NCI-H1436 (cell line): ENCODE data around the gene PCMT1.
"Not testable (repeated sequence)": the region's sequence is repeated elsewhere in the genome, so short reads cannot be mapped to it uniquely, and the experiment has no call there.

ENCODE experiments used
- DNase-seq: peaks from one replicate; lab custom pipeline; 2025; lab: John Stamatoyannopoulos, UW

PCMT1 gene

DNA sequence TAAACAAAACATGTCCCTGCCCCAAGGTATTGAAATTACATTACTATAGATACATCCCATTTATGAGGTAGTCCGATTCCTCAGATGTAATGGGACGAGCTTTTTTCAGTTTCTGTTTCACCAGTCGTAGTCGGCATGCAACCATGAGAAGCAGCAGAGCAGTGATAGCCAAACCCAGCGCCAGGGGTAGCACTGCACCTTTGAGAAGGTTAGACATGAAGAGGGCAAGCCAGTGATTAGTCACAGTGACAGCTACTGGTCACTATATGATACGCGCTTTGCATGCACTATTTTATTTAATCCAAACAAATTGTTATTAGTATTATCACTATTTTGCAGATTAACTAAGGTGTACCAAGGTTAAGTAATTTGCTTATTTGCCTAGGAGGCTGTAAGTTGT is 71.0 kb downstream of the PCMT1 start:
- DNase-seq = no peak

DNA sequence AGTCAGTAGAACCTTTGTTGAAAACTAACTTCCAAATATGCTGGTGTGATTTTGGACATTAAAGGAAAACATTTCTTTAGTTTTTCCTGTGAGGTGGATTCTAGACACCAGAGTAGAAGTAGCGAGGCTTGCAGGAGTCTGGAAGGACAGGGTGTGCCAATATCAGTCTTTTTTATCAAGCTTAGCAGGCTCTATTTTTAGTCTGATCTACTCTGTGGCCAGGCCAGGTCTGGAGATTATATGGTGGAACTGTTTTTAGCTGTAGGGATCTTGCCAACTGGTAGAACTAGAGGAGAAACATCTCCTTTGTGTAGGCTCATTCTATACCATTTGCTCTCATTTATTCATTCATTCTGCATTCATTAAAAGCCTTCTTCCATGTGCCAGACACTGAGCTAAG is 72.0 kb downstream of the PCMT1 start:
- DNase-seq = no peak

DNA sequence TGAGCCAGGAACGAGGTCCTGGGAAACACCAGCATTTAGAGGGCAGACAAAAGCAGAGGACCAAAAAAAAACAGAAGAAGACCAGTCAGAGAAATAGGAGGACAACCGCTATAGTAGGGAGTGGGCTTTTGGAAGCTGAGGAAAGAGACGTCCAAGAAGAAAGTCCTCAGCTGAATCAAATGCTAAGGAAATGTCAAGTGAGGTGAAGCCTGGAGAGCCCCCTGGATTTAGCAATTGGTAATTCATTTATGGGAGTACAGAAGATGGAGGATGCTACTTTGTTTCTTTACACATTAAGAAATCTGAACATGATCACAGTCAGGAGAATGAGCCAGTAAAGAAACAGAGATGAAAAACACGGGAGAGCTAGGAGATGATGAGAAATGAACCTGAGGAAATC is 73.5 kb downstream of the PCMT1 start:
- no peak for DNase-seq

DNA sequence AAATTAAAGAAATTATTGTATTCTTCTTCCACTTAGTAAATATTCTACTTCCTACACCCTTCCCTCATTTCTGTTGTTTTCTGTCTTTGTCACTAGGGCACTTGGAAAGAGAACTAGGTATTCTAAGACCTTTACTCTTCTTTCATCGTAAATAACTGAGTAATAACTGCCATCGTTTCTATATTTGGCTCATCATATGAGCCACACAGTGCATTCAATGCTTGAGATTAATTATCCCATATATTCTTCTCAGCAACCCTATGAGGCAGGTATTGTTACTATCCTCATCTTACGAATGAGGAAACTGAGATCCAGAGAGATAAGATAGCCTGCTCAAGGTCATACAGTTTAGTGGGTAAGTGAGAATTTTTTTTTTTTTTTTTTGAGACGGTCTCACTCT is 75.8 kb downstream of the PCMT1 start:
- DNase-seq = no peak

DNA sequence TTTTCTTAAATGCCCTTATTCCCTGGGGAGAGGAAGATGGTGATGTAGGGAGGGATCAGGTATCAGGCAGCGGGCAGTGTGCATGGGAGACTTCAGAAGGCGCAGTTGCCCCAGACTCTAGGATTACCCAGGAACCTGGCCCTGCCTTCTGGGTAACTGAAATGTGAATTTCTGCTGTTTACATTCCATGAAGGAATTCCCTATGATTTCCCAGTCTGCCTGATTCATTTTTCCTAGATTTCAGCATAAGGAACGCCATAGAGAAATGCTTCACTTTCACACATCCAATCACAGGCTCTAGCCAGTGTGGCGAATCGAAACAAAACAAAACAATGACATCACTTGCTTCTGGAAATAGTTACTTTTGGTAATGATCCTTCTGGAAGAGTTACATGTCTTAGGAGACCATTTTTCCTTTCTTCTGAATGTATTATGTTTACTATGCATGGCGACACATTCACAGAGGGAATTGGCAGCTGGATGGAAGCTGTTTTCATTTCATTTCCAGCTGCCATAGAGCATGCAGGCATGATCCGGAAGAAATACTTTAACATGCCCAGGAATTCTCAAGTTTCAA is 81.3 kb downstream of the PCMT1 start:
- no peak for DNase-seq

DNA sequence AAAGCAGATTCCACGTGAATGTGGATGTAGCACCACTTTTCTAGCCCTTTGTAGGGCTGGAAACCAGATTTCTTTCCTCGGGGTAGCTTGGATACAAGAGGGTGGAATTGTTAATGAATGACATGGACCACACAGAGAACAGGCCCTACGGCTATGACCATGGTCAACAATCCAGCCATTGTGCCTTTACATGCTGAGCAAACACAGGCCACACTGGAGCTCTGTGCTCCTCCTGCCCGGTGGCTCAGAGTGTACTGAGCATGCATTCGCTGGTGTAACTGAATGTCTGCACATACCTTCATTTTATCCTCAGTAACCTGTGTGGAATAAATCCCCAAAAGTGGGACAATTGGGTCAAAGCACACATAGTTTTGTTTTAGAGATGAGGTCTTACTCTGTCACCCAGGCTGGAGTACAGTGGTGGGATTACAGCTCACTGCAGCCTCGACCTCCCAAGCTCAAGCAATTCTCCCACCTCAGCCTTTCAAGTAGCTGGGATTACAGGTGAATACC is 81.8 kb downstream of the PCMT1 start:
- DNase-seq = no peak

DNA sequence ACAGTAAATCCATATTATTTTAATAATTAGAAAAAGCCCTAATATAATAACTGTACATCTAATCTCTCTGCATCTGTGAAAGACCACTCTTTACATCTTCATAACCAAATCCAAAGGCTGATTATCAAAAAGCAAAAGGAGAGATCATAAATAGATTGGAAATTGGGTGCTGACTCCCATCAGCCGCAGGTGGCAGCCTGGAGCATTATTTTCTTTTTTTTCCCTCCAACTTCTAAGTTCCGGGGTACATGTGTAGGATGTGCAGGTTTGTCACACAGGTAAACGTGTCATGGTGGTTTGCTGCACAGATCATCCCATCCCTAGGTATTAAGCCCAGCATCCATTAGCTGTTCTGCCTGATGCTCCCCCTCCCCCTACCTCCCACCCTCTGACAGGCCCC is 84.1 kb downstream of the PCMT1 start:
- DNase-seq = no peak

DNA sequence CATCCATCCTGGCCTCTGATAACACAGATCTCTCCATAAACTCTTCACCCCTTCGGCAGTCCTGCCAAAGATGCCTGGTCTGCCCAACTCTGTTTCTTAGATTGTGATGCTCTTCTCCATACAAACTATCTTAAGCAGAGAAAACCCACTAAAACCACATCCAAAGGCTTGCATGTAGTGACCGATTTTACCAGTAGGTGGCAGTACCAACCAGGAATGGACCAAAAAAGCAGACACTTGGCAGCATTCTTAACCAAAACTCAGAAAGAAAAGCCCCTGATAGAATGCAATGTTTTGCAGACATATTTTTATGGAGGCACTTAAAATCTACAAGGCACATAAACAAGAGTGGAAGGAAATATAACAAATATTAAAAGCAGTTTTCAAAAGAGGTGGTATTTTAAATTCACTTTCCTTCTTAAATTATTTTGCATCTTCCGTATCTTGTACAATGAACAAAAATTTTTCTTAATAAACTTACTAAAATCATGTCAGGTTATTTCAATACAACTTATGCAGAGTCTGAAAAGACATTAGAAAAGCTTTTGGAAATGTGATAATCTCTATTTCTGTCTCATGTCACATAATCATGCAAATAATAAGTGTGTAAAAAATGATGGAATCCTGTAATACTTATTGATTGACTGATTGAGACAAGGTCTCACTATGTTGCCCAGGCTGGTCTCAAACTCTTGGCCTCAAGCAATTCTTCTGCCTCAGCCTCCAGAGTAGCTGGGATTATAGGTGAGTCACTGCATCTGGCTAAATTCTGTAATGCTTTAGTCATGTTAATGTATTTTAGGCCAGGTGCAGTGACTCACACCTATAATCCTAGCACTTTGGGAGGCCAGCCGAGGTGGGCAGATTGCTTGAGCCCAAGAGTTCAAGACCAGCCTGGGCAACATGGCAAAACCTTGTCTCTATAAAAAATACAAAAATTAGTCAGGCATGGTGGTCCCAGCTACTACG is 85.3 kb downstream of the PCMT1 start:
- DNase-seq = no peak

DNA sequence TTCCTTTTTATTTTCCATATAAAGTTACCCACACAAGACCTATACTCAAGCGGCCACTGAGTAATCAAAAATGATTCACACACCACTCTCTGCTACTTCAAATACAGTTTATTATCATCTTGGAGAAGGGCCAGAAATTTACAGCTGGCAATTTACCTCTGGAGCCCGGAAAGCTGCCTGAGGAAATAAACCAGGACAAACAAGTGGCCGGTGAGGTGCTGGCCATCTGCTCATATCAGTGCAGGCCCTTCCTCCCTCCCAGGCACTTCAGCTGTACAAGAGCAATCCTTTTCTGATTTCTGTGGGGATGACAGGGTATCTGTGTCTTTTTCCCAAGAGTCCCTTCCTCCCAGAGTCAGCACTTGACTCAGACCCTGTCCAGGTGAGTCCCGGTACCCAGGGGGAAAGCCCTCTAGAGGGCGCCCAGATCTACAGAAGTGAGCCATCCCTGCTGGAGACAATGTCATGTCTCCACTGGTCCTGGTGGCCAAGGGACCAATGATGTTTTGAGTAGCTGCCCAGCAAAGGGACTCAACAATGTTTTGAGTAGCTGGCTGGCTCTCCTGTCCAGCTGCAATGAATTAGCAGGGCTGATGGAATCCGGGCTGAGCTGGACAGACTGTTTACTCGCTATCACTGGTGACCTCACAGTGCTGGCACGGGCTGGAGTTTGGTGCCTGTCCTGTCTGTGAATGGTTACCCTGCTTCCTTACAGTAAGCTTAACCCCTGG is 91.0 kb downstream of the PCMT1 start:
- DNase-seq = peak; percentile 23

DNA sequence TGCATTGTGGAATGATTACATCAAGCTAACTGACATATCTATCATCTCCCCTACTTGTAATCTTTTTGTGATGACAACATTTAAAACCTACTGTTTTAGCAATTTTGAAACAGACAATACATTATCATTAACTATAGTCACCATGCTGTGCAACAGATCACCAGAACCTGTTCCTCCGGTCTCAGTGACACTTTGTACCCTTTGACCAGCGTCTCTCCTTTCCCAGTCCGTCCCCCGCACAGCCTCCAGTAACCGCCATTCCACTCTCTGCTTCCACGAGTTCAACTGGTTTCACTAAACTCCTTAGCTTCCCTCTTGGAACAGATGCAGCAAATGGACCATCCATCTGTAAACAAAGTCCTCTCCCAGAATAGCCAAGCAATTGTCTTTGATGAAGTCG is 92.8 kb downstream of the PCMT1 start:
- DNase-seq = no peak

DNA sequence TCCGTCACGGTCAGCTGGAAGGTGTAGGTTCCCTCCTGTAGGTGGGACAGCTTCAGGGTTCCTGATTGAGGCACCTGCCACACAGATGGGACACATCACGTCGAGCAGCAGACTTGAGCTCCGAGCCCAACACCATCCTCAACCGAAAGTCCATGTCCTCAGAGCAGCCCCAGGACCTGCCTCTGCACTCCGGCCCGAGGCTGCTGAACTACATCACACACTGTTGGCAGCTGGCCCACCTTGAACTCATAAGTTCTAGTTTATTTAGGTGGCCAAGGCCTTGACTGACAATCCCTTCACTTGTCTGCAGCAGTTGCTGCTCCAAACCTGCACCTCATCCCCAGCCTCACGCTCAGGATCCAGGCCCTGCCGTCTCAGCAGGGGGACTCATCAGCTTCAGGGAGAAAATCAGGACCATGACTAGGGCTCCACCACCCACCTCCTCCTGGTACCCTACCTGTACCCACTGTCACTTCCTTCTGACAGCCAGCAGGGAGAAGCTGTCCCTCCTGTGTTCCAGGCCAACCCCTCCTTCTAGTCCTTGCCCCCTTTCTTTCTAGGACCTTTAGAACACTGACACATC is 93.6 kb downstream of the PCMT1 start:
- DNase-seq = no peak

DNA sequence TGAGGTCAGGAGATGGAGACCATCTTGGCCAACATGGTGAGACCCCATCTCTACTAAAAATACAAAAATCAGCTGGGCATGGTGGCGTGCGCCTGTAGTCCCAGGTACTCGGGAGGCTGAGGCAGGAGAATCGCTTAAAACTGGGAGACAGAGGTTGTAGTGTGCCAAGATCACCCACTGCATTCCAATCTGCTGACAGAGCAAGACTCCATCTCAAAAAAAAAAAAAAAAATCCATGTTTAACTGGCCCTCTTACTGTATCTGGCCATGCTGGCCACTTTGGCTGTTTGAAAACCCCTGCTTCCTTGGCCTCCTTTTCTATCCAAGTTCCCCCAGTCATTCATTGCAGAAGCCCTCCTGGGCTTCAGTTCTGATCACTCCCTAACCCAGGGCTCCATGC is 94.5 kb downstream of the PCMT1 start:
- DNase-seq = not testable (repeated sequence)

DNA sequence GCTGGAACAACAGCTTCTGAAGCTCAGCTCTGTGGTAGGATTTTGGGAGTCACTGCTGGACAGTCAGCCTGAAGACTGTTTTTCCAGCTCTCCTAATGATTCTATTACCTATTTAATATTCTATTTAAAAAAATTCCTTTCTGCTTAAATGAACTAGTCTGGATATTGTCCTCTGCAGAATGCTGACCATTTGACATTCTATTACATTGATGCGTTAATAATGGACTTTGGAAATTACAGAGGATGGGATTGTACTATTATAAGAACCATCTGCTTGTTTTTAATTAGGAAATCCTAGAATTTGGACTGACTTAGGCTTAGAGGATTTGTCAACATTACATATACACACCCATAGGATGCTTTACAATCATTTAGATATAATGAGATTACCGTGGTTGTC is 94.9 kb downstream of the PCMT1 start:
- no peak for DNase-seq

DNA sequence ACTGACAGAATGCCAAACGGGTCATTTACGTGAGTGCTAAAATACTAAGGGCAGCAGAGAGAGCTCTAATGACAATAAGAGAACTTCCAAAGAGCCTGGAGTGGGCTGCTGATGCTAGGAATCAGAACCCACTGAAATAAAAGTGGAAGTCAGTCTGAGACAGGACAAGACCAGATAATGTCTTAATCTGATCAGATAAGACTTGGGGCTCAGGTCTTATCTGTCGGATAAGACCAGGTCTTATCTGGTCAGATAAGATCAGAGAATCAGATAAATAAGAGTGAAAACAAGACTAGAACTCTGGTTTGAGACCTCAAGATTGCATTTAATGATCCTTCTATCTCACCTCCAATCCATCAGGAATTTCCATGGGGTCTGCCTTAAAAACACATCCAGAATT is 96.0 kb downstream of the PCMT1 start:
- DNase-seq = no peak

DNA sequence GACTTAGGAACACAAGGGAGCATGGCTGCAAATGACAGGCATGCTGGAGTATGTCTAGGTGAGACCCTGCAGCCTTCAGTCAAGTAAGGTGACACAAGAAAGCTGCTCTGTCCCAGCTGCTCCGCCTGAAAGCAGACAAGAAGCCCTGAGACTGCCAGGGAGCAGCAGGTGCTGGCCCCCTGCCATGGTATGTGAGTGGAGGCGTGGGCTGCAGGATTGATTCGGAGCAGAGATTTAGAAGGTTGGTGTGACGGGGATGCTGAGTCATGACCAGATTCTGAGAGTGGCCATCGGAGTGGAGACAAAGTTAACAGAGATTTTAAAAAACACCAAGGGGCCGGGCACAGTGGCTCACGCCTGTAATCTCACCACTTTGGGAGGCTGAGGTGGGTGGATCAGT is 96.8 kb downstream of the PCMT1 start:
- no peak for DNase-seq

DNA sequence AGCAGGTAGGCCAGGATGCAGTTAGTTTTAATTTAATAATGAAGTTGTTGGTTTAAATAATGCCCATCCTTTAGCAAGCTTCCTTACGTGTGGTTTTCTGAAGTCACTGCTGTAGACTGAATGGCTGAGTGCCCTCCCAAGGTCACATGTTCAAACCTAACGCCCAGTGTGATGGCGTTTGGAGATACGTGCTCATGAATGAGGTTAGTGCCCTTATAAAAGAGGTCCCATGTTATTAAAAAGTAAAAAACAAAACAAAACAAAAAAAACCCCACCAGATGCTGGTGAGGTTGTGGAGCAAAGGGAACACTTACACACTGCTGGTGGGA is 98.4 kb downstream of the PCMT1 start:
- no peak for DNase-seq

DNA sequence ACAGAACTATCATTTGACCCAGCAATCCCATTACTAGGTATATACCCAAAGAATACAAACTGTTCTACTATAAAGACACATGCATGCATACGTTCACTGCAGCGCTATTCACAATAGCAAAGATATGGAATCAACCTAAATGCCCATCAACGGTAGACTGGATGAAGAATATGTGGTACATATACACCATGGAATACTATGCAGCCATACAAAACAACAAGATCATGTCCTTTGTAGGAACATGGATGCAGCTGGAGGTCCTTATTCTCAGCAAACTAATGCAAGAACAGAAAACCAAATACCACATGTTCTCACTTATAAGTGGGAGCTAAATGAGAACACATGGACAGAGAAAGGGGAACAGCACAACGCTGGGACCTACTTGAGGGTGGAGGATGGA is 98.8 kb downstream of the PCMT1 start:
- DNase-seq = not testable (repeated sequence)

DNA sequence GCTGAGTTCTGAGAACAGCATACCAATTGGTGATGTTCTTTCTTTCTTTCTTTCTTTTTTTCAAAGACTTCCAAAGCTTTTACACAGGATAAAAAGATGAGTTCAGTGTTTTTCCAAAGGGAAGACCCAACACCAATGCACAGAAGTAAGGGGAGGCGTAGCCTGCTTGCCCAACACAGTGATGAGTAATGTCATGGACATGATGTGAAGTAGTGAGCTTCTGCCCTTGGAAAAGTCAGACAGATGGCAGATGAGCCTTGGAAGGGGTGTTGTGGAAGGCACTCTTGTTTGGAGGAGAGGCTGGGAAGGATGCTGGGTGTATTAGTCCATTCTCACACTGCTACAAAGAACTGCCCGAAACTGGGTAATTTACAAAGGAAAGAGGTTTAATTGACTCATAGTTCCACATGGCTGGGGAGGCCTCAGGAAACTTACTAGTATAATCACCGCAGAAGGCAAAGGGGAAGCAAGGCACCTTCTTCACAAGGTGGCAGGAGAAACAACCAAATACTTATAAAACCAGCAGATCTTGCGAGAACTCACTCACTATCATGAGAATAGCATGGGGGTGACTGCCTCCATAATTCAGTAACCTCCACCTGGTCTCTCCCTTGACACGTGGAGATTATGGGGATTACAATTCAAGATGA is 102.0 kb downstream of the PCMT1 start:
- DNase-seq = no peak

DNA sequence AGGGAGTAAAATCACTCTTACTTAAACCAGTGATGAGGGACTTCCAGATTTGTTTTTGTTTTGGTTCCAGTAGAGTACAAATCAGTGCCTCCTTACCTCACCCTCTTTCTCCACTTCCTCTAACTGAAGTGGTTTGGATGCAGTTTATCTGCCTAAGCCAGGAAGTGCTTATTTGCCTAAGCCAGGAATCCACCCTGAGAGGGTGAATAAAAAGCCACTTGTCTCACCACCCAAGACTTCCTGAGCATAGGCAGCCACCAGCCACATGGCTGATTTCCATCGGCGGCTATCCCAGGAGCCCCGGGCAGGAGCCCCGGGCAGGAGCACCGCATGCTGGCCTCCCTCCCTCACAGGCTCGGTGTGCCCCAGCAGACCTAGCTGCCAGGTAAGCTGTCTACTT is 102.6 kb downstream of the PCMT1 start:
- no peak for DNase-seq

DNA sequence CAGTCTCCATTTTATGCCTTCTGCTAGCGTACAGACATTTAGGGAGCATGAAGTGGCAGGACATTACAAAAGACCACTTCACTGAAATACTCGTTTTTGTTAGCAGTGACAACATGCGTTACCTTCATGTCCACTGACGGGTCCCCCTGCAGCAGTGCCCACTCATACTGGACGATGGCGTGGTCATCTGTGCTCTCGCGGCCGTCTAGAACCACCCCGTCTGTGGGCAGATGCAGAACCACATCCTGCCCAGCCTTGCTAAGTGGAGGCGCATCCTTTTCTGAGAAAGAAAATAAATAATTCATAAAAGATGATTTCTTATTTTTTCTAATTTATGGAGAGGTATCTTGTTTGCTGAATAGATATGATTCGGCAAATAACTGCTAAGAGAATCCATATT is 103.3 kb downstream of the PCMT1 start:
- no peak for DNase-seq

DNA sequence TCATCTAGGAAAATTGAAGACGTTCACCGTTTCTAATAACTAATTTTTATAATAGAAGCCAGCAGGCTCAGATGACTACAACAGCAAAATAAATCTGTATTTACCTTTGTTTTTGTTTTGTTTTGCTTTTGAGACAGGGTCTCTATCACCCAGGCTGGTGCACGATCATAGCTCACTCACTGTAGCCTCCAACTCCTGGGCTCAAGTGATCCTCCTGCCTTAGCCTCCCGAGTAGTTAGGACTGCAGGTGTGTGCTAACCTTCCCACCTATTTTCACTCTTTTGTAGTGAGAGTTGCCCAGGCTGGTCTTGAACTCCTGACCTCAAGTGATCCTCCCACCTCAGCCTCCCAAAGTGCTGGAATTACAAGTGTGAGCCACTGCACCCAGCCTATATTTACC is 104.5 kb downstream of the PCMT1 start:
- DNase-seq = not testable (repeated sequence)

DNA sequence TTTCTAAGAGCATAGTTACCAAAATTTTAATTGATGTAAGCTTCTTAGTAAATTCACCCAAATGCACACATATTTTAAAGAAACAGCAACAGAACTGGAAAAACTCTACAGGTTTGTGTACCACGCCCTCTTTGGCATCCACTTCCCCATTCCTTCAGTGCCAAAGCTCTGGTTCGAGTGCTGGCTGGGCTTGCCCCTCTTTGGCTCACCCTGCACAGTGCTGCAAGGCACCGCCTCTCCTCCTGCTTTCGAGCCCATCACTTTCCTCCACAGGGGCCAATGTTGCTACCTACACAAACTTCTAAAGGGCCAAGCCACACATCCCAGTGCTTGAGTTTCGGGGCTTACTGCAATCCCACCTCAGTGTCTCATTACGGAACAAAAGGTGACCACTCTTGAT is 105.0 kb downstream of the PCMT1 start:
- no peak for DNase-seq
